Astrocyte of the spinal cord (primary cell): Measurements from ENCODE around the gene IL32.

Experiments used
- DNase-seq: peaks from one replicate; pipeline ENCODE4 v3.0.0; 2011; ENCODE audit warnings: low read depth, low spot score
- H3K4me3 ChIP-seq: 2 replicates; pipeline ENCODE4 v1.5.1; 2011; ENCODE audit warnings: low read depth, mild to moderate bottlenecking, low read length, moderate library complexity
- CTCF ChIP-seq: IDR thresholded peaks from 2 replicates; pipeline ENCODE4 v1.5.1; 2012; ENCODE audit warnings: low read depth, mild to moderate bottlenecking, low read length, inconsistent platforms
- in situ Hi-C: cut with HindIII; loops from 2 replicates; pipeline ENCODE4 v1.10.0; 2017; ENCODE audit warnings: low sequenced_read_pairs

Gene IL32

GRCh38 chr16:3089717-3090592 lies 24.5 kb downstream of the IL32 start:
- in situ Hi-C loops = no loop called here
- no peak overlapping the region for H3K4me3 ChIP-seq
- DNase-seq = no peak
- TF ChIP-seq CTCF = no peak

- no peak for TF ChIP-seq CTCF
- H3K4me3 ChIP-seq = no peak overlapping the region
- in situ Hi-C loops = no loop called here
- no peak for DNase-seq
Measured at GRCh38 chr16:3091551-3091950, 26.1 kb downstream of the IL32 start.

- H3K4me3 ChIP-seq = no peak overlapping the region
- no peak for TF ChIP-seq CTCF
- in situ Hi-C loops = no loop called here
- no peak for DNase-seq
Measured at GRCh38 chr16:3092501-3092941, 27.1 kb downstream of the IL32 start.

GRCh38 chr16:3094289-3095027 lies 29.0 kb downstream of the IL32 start:
- DNase-seq = peak; percentile 27
- in situ Hi-C loops = no loop called here
- H3K4me3 ChIP-seq = no peak overlapping the region
- peak; percentile 62 for TF ChIP-seq CTCF

- DNase-seq = no peak
Measured at GRCh38 chr16:3095869-3096268, 30.4 kb downstream of the IL32 start.

GRCh38 chr16:3096362-3096761 lies 30.9 kb downstream of the IL32 start:
- no peak for TF ChIP-seq CTCF
- no peak for DNase-seq
- in situ Hi-C loops = no loop called here
- H3K4me3 ChIP-seq = no peak overlapping the region

More at GRCh38 chr16:3095869-3096268, 30.4 kb downstream of the IL32 start:
- H3K4me3 ChIP-seq = no peak overlapping the region
- in situ Hi-C loops = no loop called here
- peak; percentile 10 for TF ChIP-seq CTCF
